Amniotic stem cell (primary cell): ENCODE measurements around the gene CORO1C.
"Not testable (repeated sequence)": the region's sequence is repeated elsewhere in the genome, so short reads cannot be mapped to it uniquely, and the experiment has no call there.

Experiments
- DNase-seq: peaks from one replicate; lab custom pipeline; 2025; lab: John Stamatoyannopoulos, UW

Gene CORO1C

DNA sequence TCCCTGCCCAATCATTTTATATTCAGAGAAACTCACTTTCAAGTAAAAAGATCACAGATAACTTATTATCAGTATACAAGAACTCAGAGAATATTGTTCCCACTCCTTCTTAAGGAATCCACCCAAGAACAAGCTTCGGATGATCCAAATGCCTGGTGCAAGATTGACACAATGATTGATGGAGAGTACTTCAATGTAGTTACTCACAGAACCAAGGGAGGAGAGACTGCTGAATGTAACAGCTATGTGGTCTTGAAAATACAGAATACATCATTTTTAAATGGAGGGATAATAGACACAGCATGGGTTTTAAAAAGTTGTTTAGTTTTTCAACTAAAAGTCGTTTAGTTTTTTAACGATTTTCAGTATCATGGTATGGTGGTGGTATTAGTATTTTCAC lies 59.3 kb downstream of the CORO1C start:
- DNase-seq = no peak

DNA sequence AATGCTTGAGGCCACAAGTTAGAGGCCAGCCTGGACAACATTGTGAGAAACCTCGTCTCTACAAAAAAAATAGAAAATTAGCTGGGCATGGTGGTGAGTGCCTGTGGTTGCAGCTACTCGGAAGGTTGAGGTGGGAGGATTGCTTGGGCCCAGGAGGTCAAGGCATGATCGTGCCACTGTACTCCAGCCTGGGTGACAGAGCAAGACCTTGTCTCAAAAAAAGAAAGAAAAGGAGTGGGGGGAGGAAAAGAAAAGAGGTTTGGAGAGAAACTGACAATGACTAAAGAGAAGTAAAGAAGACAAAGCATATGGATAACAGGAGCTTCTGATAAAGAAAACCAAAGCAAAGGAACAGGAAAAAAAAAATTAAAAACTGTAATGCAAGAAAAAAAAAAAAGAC lies 60.2 kb downstream of the CORO1C start:
- no peak for DNase-seq

DNA sequence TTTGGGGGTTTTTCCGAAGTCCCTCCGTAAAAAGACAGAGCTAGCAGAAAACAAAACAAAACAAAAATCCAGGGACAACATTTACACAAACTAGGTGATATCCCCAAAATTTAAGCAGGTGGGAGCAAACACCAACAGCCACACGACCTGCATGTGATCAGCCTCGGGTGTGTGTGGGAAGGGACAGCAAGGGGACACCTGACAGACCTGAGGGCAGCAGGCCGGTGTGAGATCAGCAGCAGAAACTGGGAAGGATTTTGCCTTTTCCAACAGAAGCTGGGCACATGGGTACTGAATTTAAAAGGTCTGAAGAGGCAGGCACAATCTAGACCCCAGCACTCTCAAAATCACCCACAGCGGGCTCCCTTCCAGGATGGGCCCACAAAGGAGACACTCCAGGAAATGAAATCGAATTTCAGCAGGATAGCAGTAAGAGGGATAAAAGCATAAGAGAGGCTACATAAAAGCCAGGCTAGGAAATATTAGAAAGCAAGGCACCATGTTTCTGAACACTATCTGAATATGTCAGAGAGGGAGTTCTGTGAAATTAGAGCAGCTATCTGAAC lies 61.2 kb downstream of the CORO1C start:
- DNase-seq = no peak

DNA sequence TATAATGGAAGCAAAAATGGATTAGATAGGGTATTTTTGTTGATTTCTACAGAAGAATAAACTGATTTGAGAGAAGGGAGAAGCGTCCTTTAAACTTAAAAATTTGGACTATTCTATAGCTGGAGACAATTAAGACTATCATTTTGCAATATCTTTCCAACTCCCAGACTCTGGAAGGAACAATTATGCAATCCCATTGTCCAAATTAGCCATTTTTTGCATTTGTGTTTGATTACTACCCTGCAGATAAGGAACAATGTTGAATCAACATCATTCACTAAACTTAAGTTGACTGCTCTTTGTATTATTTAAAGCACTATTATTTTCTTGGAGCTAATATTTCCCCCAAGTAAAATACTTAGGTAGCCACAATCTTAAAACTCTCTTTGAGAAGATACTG lies 62.8 kb downstream of the CORO1C start:
- no peak for DNase-seq

- DNase-seq = no peak
Observed at GRCh38 chr12:108668063-108668462, 63.3 kb downstream of the CORO1C start.

DNA sequence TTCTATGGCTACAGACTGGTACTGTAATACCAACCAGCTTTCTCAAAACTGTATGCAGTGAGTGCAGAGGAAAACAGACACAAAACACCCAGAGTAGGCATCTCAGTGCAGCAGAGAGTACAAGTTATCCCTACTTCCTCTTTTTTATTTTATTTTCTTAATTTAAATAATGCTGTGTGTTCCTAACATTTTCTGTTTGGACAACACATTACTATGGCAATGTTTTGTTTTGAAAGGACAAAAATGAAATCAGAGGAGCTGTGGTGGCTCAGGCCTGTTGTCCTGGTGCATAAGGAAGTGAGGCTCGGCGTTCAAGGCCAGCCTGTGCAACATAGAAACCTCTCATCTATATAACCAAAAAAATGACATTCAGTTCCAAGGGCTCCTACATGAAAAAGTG lies 64.0 kb downstream of the CORO1C start:
- no peak for DNase-seq

GRCh38 chr12:108666401-108666881 lies 64.9 kb downstream of the CORO1C start:
- no peak for DNase-seq

GRCh38 chr12:108665608-108666202 lies 65.6 kb downstream of the CORO1C start:
- DNase-seq = no peak

GRCh38 chr12:108664338-108665258 lies 66.7 kb downstream of the CORO1C start:
- peak; percentile 81 for DNase-seq

DNA sequence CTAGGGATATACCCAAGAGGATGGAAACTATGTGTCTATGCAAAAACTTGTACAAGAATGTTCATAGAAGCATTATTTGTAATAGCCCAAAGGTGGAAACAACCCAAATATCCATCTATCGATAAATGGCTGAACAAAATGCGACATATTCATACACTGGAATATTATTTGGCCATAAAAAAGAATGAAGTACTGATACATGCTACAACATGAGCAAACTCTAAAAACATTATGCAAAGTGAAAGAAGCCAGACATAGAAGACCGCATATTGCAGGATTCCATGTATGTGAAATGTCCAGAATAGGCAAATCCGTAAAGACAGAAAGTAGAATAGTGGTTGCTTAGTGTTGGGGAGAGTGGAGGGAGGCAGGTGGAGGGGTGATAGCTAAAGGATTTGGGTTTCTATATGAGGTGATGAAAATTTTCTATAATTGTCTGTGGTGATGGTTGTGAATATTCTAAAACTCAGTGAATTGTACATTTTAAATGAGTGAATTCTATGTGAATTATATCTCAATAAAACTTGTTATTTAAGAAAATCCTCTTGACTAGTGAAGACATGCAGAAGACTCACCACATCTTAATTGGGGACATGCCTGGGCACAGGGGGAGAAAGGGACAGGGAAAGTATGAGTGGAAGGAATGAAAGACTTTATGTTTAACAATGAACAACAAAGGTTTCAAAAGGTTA lies 67.8 kb downstream of the CORO1C start:
- DNase-seq = no peak

- not testable (repeated sequence) for DNase-seq
Observed at GRCh38 chr12:108658115-108658514, 73.2 kb downstream of the CORO1C start.

DNA sequence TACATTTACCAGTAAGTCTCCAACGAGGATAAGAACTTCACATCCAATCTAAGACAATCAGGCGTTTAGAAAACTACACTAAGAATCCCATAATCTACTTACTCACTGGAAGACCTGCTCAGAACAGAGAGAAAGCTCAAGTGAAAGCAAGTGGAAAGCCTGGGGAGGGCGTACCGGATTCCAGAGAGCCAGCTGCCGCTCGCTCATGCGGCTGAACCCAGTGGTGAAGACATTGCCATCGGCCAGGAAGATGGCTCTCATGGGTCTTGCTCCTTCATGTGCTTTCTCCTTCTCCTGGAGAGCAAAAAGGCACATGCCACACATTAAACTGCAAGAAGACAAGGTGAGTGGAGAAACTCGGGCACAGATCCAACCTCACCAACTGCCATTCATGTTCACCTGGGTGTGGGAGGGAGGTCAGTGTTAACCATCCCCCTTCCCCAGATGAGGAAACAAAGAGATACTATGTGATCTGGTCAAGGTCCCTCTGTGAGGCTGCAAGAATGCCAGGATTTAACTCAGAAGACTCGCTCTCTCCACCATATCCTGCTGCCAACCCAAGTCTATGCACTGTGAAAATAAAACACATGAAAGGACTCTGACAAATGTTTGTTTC lies 74.1 kb downstream of the CORO1C start:
- no peak for DNase-seq

DNA sequence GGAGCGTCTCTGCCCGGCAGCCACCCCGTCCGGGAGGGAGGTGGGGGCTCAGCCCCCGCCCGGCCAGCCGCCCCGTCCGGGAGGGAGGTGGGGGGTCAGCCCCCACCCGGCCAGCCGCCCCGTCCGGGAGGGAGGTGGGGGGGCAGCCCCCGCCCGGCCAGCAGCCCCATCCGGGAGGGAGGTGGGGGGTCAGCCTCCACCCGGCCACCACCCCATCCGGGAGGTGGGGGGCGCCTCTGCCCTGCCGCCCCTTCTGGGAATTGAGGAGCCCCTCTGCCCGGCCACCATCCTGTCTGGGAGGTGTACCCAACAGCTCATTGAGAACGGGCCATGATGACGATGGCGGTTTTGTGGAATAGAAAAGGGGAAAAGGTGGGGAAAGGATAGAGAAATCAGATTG lies 75.1 kb downstream of the CORO1C start:
- DNase-seq = not testable (repeated sequence)

DNA sequence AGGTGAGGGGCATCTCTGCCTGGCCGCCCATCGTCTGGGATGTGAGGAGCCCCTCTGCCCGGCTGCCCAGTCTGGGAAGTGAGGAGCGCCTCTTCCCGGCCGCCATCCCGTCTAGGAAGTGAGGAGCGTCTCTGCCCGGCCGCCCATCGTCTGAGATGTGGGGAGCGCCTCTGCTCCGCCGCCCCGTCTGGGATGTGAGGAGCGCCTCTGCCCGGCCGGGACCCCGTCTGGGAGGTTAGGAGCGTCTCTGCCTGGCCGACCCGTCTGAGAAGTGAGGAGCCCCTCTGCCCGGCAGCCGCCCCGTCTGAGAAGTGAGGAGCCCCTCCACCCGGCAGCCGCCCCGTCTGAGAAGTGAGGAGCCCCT lies 75.5 kb downstream of the CORO1C start:
- not testable (repeated sequence) for DNase-seq

DNA sequence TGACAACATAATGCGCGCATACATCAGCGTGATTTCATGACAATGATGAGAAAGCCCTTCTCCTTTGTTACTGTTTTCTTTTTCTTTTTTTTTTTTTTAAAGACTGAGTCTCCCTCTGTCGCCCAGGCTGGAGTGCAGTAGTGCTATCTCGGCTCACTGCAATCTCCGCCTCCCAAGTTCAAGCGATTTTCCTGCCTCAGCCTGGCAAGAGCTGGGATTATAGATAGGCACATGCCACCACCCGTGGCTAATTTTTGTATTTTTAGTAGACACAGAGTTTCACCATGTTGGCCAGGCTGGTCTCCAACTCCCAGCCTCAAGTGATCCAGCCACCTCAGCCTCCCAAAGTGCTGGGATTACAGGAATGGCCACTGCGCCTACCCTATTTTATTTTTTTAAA lies 76.7 kb downstream of the CORO1C start:
- DNase-seq = not testable (repeated sequence)

DNA sequence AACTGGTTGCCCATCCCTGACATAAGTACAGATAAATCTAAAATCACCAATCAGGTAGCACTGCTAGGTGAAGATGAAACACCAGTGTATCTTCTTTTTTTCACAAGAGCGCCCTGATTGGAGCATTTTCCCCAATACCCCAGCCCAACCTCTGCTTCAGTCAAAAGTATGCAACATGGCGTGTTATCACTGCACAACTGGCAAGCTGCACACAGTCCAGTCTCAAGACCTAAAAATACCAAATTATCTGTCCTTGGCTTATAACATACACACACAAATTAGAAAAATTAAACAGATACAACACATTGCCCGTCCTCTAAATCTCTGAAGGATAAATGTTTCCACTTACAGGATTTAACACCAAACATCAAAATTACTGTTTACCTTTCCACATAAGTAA lies 77.4 kb downstream of the CORO1C start:
- DNase-seq = no peak

- no peak for DNase-seq
Observed at GRCh38 chr12:108653082-108653516, 78.2 kb downstream of the CORO1C start.

DNA sequence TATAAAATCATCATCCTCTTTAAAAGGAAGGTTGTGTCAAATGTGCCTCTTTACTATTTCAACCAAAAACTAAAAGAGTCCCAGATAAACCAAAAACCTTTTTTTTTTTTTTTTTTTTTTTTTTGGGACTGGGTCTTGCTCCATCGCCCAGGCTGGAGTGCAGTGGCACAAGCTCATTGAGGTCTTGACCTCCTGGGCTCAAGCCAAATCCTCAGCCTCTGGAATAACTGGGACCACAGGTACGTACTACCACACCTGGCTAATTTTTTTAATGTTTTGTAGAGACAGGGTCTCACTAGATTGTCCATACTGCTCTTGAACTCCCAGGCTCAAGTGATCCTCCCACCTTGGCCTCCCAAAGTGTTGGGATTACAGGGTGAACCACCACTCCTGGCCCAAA lies 81.2 kb downstream of the CORO1C start:
- no peak for DNase-seq

DNA sequence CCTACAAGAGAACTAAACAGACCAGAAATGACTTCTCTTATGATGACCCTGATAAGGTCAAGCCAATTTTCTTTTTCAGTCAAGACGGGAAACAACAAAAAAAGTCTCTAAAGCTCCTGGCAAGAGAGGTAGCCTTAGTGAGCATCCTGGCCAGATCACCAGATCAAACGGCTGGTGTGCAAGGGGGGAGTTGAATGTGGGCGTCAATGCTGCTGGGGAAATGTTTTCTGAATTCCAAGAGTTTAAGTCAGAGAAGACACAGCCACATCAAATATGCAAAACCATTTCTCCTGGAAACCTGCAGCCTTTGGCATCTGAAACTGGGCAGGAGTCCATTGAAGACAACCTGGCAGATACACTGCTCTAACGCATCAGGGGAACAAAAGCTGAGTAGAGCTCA lies 81.6 kb downstream of the CORO1C start:
- DNase-seq = peak; percentile 28

DNA sequence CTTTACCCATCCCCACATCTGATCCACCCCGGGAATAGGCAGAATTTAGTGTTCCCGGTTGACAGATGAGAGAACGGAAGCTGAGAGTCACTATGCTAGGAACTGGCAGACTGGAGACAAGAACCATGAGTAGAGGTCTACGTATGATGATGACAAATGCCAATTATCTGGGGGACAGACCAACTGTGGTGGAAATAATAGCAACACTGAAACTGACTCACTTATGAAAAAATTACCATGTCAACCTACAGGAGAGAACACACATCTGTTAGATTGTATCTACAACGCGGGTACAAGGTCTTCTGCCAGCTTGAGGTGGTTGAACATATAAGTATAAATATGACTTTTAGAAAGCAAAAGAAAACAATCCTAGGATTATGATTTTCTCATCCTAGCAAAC lies 82.2 kb downstream of the CORO1C start:
- DNase-seq = peak; percentile 29

DNA sequence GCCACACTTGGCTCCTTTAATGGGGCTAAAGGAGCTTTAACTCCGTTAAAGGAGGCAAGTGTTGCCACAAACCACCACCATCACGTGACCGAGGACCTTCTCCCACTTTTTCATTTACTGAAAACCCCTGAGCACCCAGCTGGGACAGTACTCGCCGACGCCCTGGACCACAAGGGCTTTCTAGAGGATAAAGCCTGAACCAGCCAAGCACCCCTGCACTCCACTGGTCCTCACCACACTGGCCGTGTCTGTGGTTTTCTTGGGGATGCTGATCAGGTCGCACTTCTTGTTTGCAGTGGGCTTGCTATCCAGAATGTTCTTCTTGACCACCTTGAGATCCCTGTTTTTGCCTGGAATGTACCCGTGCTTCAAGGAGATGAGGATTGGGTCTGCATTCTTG lies 82.9 kb downstream of the CORO1C start:
- DNase-seq = no peak
